ENCODE measurements around the gene TPM2. TPM values are rescaled to one million over a fixed set of nuclear protein-coding genes. Genes with fewer than 3 reads are reported as not detected.

The TPM2 gene
- total RNA-seq, result 10.2 and 19.6 TPM in 2 replicates

DNA sequence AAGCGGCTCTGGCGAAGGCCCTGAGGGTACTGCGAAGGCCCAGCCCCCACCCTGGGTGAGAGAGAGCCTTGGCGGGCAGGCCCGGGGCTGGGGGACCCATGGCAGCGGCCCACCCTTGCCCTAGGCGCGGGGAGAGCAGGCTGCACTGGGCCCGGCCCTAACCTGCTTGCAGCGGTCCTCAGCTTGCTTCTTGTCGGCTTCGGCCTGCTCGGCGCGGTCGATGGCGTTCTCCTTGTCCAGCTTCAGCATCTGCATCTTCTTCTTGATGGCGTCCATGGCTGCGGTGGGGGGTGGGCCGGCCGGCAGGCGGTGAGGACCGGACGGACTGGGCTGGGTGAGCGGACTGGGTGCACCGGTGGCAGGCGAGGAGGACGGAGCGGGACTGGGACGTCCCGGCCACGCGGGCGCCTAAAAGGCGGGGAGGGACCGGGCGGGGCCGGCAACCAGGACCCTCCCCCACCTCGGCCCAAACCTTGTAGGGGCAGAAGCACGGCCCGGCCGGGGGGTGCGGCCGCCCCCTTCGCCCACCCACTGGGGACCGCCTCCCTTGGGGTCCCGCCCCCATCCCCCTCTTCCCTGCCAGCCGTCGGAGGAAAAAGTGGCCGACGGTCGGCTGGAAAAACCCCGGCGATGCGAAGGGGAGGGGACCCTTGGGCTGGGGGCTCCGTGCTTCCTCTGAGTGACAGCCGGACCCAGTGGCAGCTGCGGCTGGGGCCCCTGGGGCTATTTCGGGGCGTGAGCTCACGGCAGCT, at the start of gene TPM2:
TPM2 (minus strand) TSS at position 384 of the 752 bp plus-strand sequence; CDS start at position 276, 108 bp downstream.
- DNase-seq, result no peak

- no peak for DNase-seq
Measured at GRCh38 chr9:35738924-35739323, 49.2 kb upstream of the TPM2 start.

DNA sequence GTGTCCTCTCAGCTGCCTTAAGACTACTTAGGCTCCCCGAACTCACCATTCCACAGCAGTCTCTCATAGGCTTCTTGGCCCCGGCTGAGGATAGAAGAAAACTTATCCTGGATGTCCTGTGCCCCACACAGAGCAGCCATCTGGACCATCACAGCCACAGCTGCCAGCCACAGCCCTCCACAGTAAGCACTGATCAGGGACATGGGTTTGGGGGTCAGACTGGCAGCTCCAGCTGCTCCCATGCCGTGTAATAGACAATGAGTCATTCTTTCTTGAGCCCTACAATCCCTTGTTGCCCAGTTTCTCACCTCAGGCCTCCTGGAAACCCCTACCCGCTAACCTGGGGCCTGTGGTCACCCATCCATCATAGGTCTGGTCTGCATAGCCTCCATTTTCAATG, 48.5 kb upstream of the TPM2 start:
- DNase-seq, result no peak

DNA sequence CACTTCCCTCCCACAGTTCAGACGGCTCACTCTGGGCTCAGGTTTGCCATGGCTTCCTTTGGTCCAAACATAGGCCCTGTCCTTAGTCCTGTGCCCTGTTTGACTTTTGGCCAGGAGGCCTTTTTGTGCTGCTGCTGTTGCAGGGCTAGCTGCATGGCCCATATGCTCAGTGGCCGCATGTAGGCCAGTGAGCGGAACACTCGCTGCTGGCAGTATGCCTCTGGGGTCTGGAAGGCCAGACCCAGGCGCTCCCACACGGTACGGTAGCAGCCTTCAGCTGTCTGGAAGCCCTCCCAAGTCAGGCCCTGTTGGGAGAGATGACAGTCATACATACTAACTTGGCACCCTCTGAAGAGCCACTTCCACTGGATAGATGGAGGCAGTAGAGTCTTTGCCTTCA, 47.4 kb upstream of the TPM2 start:
- no peak for DNase-seq

DNA sequence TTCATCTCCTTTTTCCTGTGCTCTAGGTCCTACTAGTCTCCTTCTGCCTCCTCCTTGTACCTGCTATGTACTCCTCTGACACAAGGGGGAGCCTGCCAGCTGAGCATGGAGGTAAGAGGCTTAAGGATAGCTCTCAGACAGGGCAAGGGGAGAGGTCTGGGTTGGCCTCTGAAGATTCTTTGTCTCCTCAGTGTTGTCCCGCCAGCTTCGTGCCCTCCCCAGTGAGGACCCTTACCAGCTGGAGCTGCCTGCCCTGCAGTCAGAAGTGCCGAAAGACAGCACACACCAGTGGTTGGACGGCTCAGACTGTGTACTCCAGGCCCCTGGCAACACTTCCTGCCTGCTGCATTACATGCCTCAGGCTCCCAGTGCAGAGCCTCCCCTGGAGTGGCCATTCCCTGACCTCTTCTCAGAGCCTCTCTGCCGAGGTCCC, 46.5 kb upstream of the TPM2 start:
- peak; percentile 92 for DNase-seq

DNA sequence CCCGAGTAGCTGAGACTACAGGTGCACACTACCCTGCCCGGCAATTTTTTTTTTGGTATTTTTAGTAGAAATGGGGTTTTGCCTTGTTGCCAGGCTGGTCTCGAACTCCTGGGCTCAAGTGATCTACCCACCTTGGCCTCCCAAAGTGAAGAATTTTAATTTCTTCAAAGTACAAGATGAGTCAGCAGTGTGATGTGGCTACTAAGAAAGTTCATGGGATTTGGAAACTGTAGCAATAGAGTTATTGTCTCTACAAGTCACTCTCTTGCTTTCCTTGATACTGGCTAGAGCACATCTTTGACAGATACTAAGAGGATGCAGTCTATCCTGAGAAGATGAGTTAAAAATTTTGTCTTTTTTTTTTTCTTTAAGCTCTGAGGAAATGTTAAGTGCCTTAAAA, 44.4 kb upstream of the TPM2 start:
- DNase-seq, result no peak

- DNase-seq, result peak; percentile 80
Measured at GRCh38 chr9:35732800-35733541, 43.2 kb upstream of the TPM2 start.

- peak; percentile 98 for DNase-seq
Measured at GRCh38 chr9:35732185-35732799, 42.6 kb upstream of the TPM2 start, which contains the start of the genes CREB3 and TLN1. Gene CREB3, plus strand, starts transcription at chr9:35732666. Its CDS starts 107 bp downstream, at chr9:35732773. Gene TLN1, minus strand, starts transcription at chr9:35732195. Its CDS starts 6,501 bp downstream, at chr9:35725694.

DNA sequence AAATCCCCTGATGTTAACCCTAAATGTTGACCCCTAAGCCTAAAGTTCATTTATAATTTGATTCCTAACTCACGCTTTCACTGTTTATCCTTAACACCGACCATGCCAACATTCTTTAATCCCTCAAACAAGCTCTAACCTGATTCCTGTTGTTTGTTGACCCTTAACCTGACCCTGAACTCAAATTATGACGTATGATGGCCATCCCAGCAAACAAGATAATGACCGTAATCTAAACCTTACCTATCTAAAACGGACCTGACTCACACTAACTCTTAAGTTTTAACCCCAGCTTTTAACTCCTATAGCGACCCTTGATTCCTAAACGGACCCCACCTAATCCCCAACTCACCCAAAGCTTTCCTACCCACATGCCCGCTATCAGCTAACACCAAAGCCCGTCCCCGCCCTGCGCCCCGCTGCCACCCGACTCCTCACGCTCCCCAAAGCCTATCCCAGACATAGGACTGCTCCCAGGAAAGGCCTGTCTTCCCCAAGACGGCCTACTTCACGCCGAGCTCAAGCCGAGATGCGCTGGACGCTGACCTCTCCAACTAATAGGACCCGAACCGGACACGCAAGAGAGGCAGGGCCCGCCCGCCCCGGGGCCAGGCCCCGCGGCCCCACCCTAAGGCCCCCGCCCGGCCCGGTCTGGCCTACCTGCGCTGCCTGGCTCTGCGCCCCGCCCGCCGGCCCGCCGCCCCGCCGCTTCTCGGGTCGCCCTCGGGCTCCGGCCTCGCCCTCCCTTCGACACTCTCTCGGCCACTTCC, 41.9 kb upstream of the TPM2 start:
- no peak for DNase-seq

- DNase-seq, result no peak
Measured at GRCh38 chr9:35730486-35730854, 40.7 kb upstream of the TPM2 start.

GRCh38 chr9:35729700-35730485, 40.2 kb upstream of the TPM2 start:
- DNase-seq, result peak; percentile 70

GRCh38 chr9:35729101-35729500, 39.4 kb upstream of the TPM2 start:
- no peak for DNase-seq

- DNase-seq, result peak; percentile 78
Measured at GRCh38 chr9:35728041-35728971, 38.6 kb upstream of the TPM2 start.

DNA sequence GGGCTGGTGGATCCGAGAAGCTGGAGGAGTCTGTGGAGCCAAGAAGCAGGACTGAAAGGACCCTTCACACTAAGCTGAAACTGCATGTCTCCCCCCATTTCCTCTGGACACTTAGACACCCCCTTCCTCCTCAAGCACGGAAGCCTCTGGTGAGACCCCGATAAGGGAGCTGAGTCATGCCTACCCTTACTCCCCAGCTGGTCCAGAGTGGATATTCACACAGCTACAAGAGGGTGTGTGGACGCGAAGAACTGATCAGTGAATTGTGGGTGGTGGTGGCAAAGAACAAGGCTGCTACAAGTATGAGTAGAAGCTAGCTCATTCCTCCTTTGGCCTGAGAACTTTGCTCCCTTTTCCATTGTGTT, 37.9 kb upstream of the TPM2 start:
- no peak for DNase-seq

GRCh38 chr9:35726931-35727330, 37.2 kb upstream of the TPM2 start:
- DNase-seq, result peak; percentile 72

- DNase-seq, result no peak
Measured at GRCh38 chr9:35725362-35725761, 35.6 kb upstream of the TPM2 start.

GRCh38 chr9:35723908-35724307, 34.2 kb upstream of the TPM2 start:
- no peak for DNase-seq

DNA sequence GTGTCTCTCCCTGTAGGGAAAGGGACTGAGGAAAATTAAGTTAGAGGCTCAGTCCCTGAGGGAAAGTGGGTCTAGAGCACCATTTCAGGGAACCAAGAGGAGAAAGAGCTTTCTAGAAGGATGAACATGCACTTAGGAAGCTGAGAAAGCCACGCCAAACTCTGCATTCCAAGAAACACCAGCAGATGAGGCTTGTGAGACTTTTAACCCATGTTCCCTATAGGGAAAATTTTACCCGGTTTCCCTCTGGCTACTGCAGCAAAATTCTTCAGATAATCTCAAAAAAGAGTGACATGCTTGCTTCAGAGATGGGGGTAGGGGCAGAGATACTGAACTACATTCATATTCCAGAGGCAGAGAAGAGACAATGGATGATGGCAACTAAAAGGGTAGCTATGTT, 33.7 kb upstream of the TPM2 start:
- no peak for DNase-seq

DNA sequence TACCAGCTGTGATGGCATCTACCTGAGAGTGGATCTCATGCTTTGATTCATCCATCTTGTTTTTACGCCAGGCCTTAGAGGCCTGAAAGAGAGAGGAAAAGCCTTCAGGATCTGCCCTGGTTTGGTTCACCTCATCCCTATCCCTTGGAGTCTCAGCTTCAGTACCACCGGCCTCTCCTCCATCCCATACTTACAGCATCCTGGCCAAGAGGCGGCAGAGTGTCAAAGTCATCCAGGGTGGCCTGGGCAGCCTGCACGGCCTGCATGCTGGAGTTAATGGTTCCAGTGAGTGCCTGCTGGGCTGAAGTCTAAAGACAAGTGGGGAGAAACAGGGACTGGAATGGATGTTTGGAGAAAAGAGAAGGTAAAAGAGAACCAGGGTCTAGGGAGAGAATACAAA, 29.8 kb upstream of the TPM2 start:
- no peak for DNase-seq

DNA sequence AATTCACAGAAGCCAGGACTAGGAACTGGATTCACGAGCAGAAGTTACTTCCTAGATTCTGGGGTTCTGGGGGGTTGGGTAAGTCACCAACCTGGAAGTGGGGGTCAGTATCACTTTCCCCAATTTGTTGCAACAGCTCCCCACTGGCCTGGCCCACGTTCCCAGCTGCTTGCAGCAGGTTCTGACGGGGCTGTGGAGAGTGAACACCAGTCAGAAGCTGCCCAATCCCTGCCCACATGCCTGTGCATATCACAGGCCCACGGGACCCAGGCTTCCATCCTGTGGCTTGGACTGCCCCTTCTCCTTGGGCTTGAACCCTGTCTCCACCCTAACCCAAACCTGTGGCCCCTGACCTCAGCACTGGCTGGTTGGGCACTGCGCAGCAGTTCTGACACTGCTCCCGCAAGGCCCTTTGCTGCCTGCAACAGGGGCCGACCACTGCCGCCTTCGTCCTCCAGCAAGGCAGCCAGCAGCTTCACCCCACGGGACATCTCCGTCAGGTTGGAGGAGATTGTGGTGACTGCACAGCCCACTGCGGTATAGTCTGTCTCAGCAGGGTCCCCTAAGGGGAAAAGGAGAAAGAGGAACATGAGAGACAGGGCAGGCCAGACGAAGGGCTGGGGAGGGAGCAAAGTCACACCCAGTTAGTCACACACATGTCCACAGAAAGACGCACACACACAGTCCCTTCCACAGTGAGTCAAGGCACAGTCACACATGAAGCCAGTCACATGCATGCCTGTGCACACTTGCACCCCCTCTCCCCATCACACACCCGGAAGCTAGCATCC, 29.2 kb upstream of the TPM2 start:
- no peak for DNase-seq

Measured in dermis blood vessel endothelial cell (primary cell).